Duodenal mucosa (tissue), 2 donors: ENCODE measurements around the gene ZNF189.

Experiments
- H3K27ac ChIP-seq: one replicate; pipeline ENCODE4 v1.7.0; 2013; ENCODE audit warnings: low read depth, low read length
- H3K27me3 ChIP-seq, 2 donors: one replicate each; pipeline ENCODE4 v1.7.0; 2013; ENCODE audit warnings: low read length in 2 of 2, control low read depth in 1 of 2; ENCODE audit not compliant: insufficient read depth in 2 of 2, control insufficient read depth in 1 of 2
- H3K36me3 ChIP-seq, 2 donors: one replicate each; pipeline ENCODE4 v1.7.0; 2013; ENCODE audit warnings: low read length in 2 of 2, control low read depth in 1 of 2; ENCODE audit not compliant: insufficient read depth in 2 of 2, control insufficient read depth in 1 of 2
- H3K4me1 ChIP-seq, 2 donors: one replicate each; pipeline ENCODE4 v1.7.0; 2013; ENCODE audit warnings: low read length in 2 of 2, control low read depth in 1 of 2; ENCODE audit not compliant: insufficient read depth in 2 of 2, control insufficient read depth in 1 of 2
- H3K4me3 ChIP-seq, 2 donors: one replicate each; pipeline ENCODE4 v1.7.0; 2013; ENCODE audit warnings: low read length in 2 of 2, low read depth in 1 of 2
- H3K9ac ChIP-seq, 2 donors: one replicate each; pipeline ENCODE4 v1.7.0; 2013; ENCODE audit warnings: low read length in 2 of 2, low read depth in 1 of 2
- H3K9me3 ChIP-seq, 2 donors: one replicate each; pipeline ENCODE4 v1.7.0; 2013; ENCODE audit warnings: low read length in 2 of 2, control low read depth in 1 of 2; ENCODE audit not compliant: control insufficient read depth in 1 of 2

The ZNF189 gene

GRCh38 chr9:101448680-101449070 lies 50.0 kb downstream of the ZNF189 start:
- no peak overlapping the region for H3K27ac ChIP-seq
- no peak overlapping the region for H3K9ac ChIP-seq
- peaks cover 18 to 25% of the 10 kb centered on the region in 2 donors for H3K4me1 ChIP-seq
- no peaks in the 10 kb centered on the region for H3K36me3 ChIP-seq
- peak overlapping the region; percentile 13 to 68 for H3K4me3 ChIP-seq
- no peaks in the 10 kb centered on the region for H3K27me3 ChIP-seq
- peaks cover 0 to 12% of the 10 kb centered on the region in 2 donors for H3K9me3 ChIP-seq

GRCh38 chr9:101449071-101449721 lies 50.5 kb downstream of the ZNF189 start:
- Histone ChIP-seq H3K27me3 (no peaks in the 10 kb centered on the region), H3K9ac (peak overlapping the region; percentile 21 to 79), H3K9me3 (peaks cover 0 to 12% of the 10 kb centered on the region in 2 donors), H3K27ac (peak overlapping the region; percentile 64), H3K4me3 (peak overlapping the region; percentile 68 to 85), H3K4me1 (peaks cover 15 to 22% of the 10 kb centered on the region in 2 donors), H3K36me3 (no peaks in the 10 kb centered on the region)

- Histone ChIP-seq H3K9me3 (peaks cover 0 to 12% of the 10 kb centered on the region in 2 donors), H3K27ac (no peak overlapping the region), H3K4me3 (no peak overlapping the region), H3K4me1 (peaks cover 4 to 11% of the 10 kb centered on the region in 2 donors), H3K36me3 (no peaks in the 10 kb centered on the region), H3K27me3 (no peaks in the 10 kb centered on the region), H3K9ac (peak overlapping the region in 1 of 2 donors; percentile 9)
These were observed 52.3 kb downstream of the ZNF189 start for GRCh38 chr9:101450931-101451330.

- Histone ChIP-seq H3K9ac (no peak overlapping the region), H3K9me3 (peaks cover 0 to 12% of the 10 kb centered on the region in 2 donors), H3K4me1 (peaks cover 4 to 7% of the 10 kb centered on the region in 2 donors), H3K36me3 (no peaks in the 10 kb centered on the region), H3K27me3 (no peaks in the 10 kb centered on the region), H3K27ac (no peak overlapping the region), H3K4me3 (no peak overlapping the region)
These were observed 52.8 kb downstream of the ZNF189 start for GRCh38 chr9:101451498-101451897.

- no peak overlapping the region for H3K4me3 ChIP-seq
- no peak overlapping the region for H3K9ac ChIP-seq
- H3K36me3 ChIP-seq: no peaks in the 10 kb centered on the region
- H3K27me3 ChIP-seq: no peaks in the 10 kb centered on the region
- peaks cover 0 to 12% of the 10 kb centered on the region in 2 donors for H3K9me3 ChIP-seq
- H3K4me1 ChIP-seq: peaks cover 4 to 7% of the 10 kb centered on the region in 2 donors
- H3K27ac ChIP-seq: no peak overlapping the region
These were observed 55.3 kb downstream of the ZNF189 start for GRCh38 chr9:101453776-101454570.

GRCh38 chr9:101455656-101456240 lies 57.1 kb downstream of the ZNF189 start:
- H3K4me1 ChIP-seq: peaks cover 0 to 7% of the 10 kb centered on the region in 2 donors
- no peak overlapping the region for H3K27ac ChIP-seq
- H3K9ac ChIP-seq: no peak overlapping the region
- no peak overlapping the region for H3K4me3 ChIP-seq
- peaks cover 0 to 12% of the 10 kb centered on the region in 2 donors for H3K9me3 ChIP-seq
- H3K36me3 ChIP-seq: no peaks in the 10 kb centered on the region
- H3K27me3 ChIP-seq: no peaks in the 10 kb centered on the region

GRCh38 chr9:101457003-101457402 lies 58.4 kb downstream of the ZNF189 start:
- Histone ChIP-seq H3K4me1 (peaks cover 0 to 5% of the 10 kb centered on the region in 2 donors), H3K27me3 (no peaks in the 10 kb centered on the region), H3K9me3 (peaks cover 0 to 10% of the 10 kb centered on the region in 2 donors), H3K9ac (no peak overlapping the region), H3K36me3 (no peaks in the 10 kb centered on the region), H3K27ac (no peak overlapping the region), H3K4me3 (no peak overlapping the region)

GRCh38 chr9:101458963-101459631 lies 60.4 kb downstream of the ZNF189 start:
- no peak overlapping the region for H3K27ac ChIP-seq
- no peaks in the 10 kb centered on the region for H3K27me3 ChIP-seq
- peaks cover 0 to 5% of the 10 kb centered on the region in 2 donors for H3K4me1 ChIP-seq

More at GRCh38 chr9:101458963-101459631, 60.4 kb downstream of the ZNF189 start:
- Histone ChIP-seq H3K9ac (no peak overlapping the region), H3K9me3 (no peaks in the 10 kb centered on the region), H3K36me3 (no peaks in the 10 kb centered on the region), H3K4me3 (no peak overlapping the region)
